HG02623 (cell line): Measurements from ENCODE around the gene ELOVL7.
"Not testable (repeated sequence)": the region's sequence is repeated elsewhere in the genome, so short reads cannot be mapped to it uniquely, and the experiment has no call there.

Source experiments
- ATAC-seq: cut with Tn5 transposase; IDR thresholded peaks from one replicate; pipeline ENCODE4 v1.9.1; 2021; ENCODE audit warnings: moderate library complexity; ENCODE audit not compliant: unreplicated experiment

ELOVL7 gene

DNA sequence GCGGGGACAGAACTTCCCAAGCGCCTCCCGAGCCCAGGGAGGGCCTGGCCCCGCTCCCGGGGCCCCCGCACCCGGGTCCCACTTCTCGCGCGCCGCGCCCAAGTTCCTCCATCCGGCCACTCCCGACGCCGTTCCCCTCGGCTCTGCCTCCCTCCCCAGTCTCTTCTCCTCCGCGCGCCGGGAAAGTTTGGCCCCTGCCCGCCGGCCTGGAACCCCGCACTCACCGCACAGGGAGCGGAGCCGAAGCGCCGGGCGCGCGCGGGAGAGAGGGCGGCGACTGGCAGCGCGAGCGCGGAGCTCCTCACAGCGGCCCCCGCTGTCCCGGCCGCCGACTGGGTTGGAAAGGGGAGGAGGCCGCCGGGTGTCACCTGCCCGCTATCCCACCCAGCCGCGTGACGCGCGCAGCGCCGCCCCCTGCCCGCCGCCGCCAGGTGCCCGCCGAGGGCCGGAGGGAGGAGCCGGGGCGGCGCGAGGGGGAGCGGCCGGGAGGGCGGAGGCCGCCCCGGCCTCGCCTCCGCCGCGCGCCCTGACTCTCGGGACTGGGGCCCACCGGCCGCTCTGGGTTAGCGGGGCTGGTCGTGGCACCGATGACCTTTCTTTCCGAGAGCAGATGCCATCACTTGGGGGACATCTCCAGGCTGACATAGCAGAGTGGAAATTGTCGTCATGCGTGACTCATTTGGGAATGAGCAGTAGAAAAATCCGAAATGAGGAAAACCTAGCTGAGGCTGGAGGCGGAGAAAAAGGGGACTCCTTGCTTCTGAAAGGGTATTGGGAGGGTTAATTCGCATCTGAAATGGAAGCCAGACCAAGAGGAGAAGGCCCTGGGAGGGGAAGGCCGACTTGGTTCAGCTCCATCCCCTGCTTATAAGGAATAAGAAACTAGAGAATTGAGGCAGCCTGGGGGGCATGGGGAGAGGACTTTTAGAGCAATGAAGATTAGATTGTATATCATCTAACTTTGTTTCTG is at the start of gene ELOVL7:
TSS of gene ELOVL7 (minus strand) at position 334 of the 970 bp plus-strand sequence. CDS start 56,872 bp downstream, outside the sequence.
- ATAC-seq: peak; percentile 94

DNA sequence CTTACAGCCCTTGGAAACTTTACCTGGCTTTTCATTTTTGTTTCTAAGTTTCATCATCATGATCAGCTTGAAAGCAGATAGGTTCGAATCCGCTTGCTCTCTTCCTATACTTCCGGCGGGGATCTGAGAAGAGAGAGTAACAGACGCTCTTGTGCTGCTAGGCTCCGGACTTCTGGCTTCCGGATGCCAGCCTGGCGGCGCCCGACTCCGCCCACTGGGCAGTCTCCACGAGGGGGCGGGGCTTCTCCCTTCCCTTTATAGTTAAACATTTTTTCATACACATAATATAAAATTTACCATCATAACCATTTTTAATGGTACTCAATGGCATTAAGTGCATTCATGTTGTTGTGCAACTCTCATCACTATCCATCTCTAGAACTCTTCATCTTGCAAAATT is 49.5 kb upstream of the ELOVL7 start:
- no peak for ATAC-seq

DNA sequence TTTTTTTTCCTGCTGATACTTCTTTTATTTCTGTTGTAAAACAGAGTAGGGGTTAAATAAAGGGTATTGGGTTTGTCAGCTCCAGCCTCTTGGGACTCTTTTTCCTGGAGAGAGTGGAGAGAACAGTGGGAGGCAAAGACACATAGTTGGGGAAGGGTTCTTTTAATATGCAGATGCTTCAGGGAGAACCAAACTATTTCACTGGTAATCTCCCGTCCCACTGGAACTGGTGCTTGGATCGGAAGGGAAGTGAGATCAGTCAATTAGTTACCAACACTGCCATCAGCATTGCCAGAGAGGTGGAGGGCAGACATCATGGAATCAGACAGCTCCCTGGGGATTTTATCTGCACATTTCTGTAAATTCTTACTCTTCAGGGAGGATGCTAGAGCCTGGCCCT is 47.6 kb upstream of the ELOVL7 start:
- ATAC-seq: no peak

DNA sequence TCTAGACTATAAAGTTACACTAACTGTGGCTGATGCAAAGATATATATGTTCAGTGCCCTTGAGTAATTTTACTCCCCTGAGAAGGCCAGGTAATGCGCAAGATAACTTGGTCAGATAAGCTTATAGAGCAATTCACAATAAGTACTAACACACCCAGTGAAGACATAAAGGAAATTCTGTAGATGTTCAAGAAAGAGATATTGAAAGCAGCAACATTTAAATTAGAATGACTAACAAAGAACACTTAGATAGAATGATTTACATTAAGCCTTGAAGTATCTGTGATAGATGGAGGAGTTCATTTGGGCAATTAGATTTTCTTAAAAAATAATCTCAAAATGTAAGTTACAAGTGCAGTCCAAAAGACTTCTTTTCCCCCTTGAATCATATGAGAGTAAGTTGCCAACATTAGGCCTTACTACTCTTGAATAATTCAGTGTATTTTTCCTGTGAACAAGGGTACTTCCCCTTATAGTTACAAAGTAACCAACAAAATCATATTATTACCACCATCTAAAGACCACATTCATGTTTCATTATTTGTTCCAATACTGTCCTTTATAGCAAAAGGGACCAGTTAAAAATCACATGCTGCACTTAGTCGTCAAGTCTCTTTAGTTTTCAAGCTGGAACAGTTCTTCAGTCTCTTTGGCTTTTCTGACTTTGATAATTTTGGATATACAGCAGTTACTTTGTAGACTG is 44.4 kb upstream of the ELOVL7 start:
- ATAC-seq: no peak

DNA sequence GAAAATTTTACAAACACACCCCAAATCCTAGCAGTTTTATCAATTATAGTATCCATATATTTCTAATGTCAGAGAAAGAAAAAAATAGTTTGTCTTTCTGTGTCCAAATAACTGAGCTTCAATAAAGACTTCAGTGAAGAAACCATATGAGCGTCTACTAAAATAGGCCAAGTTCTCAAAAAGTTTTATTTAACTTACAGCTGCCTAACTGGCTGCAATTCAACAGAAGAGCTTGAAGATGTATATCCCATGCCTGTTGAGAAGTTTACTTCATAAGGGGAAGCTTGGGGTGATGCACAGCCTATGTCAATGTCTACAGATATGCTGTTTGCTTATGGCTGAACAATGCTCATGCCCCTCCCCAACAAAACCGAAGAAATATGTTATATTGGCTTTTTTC is 43.7 kb upstream of the ELOVL7 start:
- ATAC-seq: no peak

DNA sequence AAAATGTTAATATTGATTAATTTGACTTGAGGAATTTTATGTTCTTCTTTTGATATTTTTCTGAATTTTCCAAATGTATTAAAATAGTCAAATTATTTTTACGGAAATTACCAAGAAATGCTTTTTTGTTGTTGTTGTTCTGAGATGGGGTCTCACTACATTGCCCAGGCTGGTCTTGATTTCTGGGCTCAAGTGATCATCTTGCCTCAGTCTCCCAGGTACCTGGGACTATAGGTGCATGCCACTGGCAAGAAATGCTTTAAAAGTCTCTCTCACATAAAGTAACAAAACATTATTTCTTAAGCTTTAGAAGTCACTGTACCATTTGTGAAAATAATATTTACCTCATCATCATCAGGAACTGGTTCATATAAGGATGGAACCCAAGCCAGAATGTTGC is 43.0 kb upstream of the ELOVL7 start:
- ATAC-seq: no peak

DNA sequence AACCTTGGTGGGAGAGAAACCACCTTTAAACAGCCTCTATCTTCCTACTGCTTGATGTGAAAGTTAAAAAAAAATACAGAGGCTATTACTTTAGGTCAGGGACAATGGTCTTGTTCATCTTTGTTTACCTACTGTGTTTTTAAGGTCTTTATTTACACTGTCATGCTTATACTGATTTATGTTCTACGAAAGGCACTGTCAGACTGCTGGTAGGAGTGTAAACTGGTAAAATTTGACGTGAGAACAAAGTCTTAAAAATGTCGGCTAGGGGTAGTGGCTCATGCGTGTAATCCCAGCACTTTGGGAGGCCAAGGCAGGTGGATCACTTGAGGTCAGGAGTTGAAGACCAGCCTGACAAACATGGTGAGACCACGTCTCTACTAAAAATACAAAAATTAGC is 42.1 kb upstream of the ELOVL7 start:
- no peak for ATAC-seq

DNA sequence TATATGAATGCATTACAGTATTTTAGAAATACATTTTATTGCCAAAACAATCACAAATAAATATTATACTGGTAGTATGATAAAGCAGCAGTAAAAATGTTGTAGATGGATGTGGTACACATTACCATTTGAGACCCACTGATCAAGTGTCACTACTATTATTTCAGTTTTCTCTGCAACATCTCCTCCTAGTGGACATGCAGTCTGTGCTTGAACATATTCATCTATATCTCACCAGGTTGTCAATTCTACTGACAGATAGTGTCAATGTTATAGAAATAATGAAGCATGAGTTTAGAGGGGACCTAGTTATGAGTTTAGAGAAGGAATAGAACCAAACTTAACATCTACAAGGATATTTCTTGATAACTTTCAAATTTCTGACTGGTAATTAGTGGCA is 39.2 kb upstream of the ELOVL7 start:
- ATAC-seq: no peak

DNA sequence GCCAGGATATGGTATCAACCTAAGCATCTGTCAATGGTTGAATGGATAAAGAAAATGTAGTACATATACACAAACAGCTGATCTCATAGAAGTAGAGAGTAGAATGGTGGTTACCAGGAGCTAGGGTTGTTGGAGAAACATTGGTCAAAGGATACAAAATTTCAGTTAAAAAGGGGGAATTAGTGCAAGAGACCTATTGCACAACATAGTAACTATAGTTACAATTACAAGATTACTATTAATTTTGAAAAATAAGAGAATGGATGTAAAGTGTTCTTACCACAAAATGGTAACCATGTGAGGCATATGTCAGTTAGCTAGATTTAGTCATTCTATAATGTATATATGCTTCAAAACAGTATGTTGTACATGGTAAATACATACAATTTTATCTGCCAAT is 28.8 kb upstream of the ELOVL7 start:
- ATAC-seq: no peak

DNA sequence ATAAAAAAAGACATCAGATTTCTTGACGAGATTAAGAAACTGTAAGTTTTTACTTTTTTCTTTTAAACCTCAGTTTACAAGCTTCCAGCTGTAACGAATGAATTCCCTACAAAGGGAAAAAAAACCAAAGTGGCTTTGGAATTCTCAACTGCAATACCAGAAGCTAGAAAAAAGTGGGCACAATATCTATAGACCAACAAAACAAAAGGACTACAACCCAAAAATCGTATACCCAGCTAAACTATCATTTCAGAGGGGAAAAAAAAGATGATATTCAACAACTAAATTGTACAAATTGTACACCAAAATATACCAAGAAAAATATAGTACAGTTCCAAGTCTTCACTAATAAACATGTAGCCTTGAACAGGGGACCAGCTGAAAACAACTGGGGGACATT is 26.8 kb upstream of the ELOVL7 start:
- ATAC-seq: no peak

DNA sequence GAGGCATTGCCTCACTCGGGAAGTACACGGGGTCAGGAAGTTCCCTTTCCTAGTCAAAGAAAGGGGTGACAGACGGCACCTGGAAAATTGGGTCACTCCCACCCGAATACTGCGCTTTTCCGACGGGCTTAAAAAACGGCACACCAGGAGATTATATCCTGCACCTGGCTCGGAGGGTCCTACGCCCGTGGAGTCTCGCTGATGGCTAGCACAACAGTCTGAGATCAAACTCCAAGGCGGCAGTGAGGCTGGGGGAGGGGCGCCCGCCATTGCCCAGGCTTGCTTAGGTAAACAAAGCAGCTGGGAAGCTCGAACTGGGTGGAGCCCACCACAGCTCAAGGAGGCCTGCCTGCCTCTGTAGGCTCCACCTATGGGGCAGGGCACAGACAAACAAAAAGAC is 16.5 kb upstream of the ELOVL7 start:
- not testable (repeated sequence) for ATAC-seq

DNA sequence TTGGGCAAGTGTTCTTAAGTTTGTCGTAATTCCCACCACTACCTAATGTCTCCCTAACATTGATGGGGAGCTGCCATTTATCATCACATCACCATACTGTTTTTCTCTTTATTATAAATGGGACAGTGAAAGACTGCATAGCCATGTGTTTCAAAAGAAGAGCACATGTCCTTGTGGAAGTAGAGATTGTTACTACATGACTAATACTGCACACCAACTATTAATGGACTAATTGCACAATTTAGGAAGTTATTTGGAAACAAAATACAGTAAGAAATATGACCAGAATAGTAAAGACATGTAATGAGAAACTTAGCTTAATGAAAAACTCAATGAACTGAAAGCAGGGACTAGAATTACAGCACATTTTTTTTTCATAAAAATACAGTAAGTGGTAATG is 12.0 kb upstream of the ELOVL7 start:
- ATAC-seq: no peak

DNA sequence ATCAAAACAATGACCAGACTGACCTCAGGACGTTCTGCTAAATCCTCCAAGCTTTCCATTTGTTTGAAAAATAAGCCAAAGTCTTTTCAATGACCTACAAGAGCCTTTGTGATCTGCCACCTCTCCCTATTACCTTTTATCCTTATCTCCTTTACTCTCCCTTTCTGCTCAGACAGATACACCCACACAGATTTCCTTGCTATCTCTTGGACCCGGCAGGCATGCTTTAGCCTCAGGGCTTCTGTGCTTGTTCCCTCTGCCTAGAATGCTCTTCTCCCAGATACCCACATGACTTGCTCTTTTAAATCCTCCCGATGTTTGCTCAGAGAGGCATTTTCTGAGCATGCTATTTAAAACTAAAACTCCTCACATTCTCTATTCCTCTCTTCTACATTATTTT is 8.9 kb upstream of the ELOVL7 start:
- no peak for ATAC-seq

DNA sequence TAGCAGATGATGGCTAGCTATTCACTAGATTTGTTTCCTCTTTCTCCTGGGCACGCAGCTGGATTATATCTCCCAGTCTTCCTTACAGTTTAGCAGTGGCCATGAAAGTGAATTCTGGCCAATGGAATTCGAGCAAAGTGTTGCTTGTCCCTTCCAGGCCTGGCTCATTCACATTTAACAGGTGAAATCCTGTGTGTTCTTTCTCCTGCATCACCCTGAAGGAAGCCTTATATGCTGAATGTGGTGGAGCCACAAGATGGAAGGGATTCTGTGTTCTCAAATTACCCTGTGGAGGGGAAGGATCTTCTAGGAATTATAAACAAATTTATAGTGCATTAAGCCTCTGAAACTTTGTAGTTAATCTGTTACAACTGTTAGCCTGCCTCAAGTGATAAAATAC is 8.2 kb upstream of the ELOVL7 start:
- ATAC-seq: no peak

DNA sequence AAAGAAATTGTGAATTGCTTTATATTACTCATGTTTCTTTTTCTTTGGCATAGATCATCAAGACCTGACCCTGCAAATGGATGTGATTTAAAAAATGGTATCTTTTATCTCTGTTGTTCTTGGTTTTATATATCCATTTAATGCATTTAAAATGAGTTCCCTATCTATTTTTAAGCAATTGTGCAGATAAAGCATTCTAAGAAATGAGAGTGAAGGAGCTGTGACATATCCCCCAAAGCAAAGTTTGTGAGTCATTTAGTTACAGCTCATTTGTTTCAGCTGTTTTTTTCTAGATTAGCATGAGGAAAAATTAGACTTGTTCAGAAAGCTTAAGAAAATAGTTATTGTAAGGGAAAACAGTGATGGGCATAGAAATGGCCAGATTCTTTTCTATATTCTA is 7.6 kb upstream of the ELOVL7 start:
- ATAC-seq: no peak

DNA sequence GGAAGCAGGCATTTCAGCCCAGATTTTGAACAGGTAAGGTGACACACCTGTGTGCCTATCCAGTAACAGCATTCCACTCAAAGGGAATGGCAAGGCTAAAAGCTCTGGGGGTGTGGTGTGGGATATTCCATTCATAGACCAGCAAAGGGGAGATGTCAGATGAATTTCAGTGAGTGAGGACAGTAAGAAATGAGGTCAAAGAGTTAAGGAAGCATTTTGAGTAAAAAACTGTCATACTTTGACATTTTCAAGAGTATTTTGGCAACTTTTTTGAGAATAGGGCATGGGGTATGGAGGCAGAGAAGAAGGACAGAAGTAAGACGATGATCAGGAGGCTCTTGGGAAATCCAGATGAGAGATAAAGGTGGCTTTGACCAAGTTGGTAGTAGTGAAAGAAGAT is 2.2 kb upstream of the ELOVL7 start:
- ATAC-seq: no peak

DNA sequence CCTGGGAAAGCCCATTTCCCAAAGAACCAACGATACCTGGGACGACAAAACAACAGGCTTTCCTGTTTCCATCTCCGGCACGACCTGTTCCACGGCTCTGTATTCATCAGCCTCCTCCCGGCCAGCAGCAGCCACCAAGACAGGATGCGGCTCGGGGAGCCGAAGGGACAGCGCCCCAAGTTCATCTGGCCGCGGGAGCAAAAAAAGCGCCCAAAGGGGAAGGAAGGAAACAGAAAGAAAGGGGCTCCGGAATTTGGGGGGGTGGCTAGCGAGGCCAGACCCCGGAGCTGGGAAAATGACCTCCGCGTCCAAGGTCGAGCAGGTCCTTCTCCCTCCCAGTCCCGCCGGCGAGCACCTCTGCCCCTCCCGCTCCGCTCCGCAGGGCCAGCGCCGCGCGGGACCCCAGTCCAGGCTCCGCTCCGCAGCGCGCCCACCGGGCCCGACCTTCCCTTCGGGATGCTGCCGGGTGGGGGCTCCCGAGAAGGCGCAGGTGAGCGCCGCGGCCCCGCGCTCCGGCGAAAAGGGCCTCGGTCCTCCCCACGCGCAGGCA is 608 bp downstream of the ELOVL7 start:
- ATAC-seq: peak; percentile 13

DNA sequence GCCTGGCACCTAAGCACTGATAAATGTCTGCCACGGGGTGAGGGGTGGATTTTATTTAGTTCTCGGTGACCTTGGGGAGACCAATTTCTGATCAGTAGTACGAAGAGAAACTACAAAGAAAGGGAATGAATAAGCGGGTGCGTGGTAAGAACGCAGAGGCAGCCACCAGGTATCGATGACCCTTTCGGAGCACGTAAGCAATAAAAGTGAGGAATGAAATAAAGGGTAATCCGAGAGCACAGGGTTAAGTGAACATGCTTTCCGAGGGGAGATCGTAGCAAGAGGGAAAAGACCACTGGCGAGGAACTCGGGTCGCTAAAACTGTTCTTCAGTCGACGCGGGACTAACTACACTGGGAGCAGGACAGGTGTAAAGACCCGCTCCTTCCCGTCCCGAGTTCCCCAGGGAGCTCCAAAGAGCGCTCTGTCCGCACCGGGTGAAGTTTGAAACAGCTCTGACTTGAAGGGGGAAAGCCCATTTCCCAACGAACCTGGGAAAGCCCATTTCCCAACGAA is 1.1 kb downstream of the ELOVL7 start:
- no peak for ATAC-seq

DNA sequence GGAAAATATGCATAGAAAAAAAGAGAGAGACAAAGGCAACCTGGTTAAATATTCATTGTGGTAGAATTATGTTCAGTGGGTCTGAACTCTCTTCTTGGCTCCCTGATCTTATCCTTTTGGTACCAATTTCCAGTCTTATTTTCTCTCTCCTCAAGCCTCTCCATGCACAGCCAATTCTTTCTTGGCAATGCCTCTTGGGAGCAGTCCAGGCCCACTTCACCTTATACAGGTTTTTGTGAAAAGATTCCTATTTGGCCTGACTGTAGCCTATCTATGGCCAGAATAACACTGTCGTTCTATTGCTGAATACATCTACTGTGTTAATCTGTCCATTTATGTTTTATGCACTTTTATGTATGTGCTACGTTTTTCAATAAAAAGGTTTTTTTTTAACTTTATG is 2.7 kb downstream of the ELOVL7 start:
- no peak for ATAC-seq

DNA sequence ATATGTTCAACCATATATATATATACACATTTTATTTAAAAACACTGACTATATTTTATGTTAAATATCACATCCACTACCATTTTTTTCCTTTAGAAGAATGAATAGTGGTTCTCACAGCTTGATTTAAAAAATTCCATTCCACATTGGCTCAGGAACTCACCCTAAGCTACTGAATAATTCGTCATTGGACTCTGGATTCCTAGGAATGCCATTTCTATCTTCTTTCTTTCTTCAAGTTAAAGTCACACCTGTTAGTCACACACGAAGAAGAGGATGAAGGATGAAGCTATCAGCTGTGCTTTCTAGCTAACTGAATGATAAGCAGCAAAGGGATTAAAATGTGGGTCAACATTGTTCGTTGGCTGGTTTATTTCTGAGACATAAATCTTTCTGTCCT is 7.9 kb downstream of the ELOVL7 start:
- ATAC-seq: no peak

DNA sequence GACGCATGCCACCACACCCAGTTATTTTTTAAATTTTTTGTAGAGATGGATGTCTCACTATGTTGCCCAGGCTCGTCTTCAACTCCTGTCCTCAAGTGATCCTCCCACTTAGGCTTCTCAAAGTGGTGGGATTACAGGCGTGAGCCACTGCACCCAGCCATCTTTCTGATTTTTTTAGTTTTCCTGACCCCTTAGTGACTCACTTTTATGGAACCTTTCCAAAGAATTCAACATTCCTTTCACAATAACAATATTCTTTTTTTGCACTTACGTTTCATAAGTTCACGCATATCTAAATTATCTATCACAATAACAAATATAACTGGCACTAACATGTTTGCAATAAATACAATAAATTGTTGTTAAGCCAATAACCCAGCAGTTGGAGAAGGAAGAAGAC is 8.5 kb downstream of the ELOVL7 start:
- ATAC-seq: no peak

DNA sequence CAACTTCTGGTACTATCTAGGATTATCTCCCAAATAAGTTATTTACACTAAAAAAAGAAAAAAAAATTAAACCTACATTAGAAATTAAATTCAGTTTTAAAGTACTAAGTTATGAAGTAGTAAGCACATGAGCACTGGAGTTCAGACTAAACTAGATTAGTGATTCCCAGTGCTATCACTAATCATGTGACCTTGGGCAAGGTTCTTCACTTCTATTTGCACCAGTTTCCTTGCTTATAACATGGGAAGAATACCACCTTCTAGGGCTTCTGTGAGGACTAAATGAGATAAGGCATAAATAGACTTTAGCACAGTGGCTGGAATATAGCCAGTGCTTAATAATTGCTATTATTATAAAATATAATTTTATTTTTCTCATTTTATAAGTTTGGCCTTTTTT is 10.5 kb downstream of the ELOVL7 start:
- ATAC-seq: no peak
